NCI-H526 (cell line): Measurements from ENCODE around the gene FCER1G.

Experiments used
- DNase-seq, 2 experiments: peaks; one replicate each; lab custom pipeline; 2025; lab: John Stamatoyannopoulos, UW

FCER1G gene

GRCh38 chr1:161266202-161266601 lies 51.1 kb downstream of the FCER1G start:
- no peak for DNase-seq

- no peak for DNase-seq
These were observed 51.7 kb downstream of the FCER1G start for GRCh38 chr1:161266836-161267235.

GRCh38 chr1:161267321-161267720 lies 52.2 kb downstream of the FCER1G start:
- peak in 1 of 2 experiments; percentile 20 for DNase-seq
